ENCODE data around the gene CORO2A.

Gene CORO2A

GRCh38 chr9:98168941-98169488 is 23.4 kb downstream of the CORO2A start:
- DNase-seq (ENCODE audit: low read depth, low spot score), result no peak
- no peak overlapping the region for H3K4me3 ChIP-seq (ENCODE audit: low read depth, low read length)
- ChIA-PET POLR2A (no interaction called here), CTCF (interaction anchor here (1.3 kb wide), 1 partner anchor 9 kb away, joined by 3 read pairs; no protein-coding TSS in a partner anchor)
- TF ChIP-seq CTCF (IDR thresholded peaks at IDR 0.05; ENCODE audit: insufficient read depth, low read length, missing control alignments), result no peak

- ChIA-PET CTCF (interaction anchor here (0.9 to 1.3 kb wide), 2 partner anchors 10 to 13 kb away, joined by 3 to 4 read pairs; no protein-coding TSS in a partner anchor), POLR2A (no interaction called here)
- TF ChIP-seq CTCF (IDR thresholded peaks at IDR 0.05; ENCODE audit: insufficient read depth, low read length, missing control alignments), result no peak
- H3K4me3 ChIP-seq (ENCODE audit: low read depth, low read length), result no peak overlapping the region
- DNase-seq (ENCODE audit: low read depth, low spot score), result no peak
These were observed 24.2 kb downstream of the CORO2A start for GRCh38 chr9:98168153-98168780.

- no peak for TF ChIP-seq CTCF (IDR thresholded peaks at IDR 0.05; ENCODE audit: insufficient read depth, low read length, missing control alignments)
- CTCF ChIA-PET, result interaction anchor here (0.7 kb wide), 1 partner anchor 36 kb away, joined by 3 read pairs; no protein-coding TSS in a partner anchor
- H3K4me3 ChIP-seq (ENCODE audit: low read depth, low read length), result no peak overlapping the region
- POLR2A ChIA-PET, result interaction anchor here (0.6 kb wide), 1 partner anchor 53 kb away, joined by 3 read pairs; no protein-coding TSS in a partner anchor
- DNase-seq (ENCODE audit: low read depth, low spot score), result no peak
These were observed 27.5 kb downstream of the CORO2A start for GRCh38 chr9:98164912-98165311.

GRCh38 chr9:98162613-98163012 is 29.8 kb downstream of the CORO2A start:
- CTCF ChIA-PET, result no interaction called here
- POLR2A ChIA-PET, result no interaction called here
- TF ChIP-seq CTCF (IDR thresholded peaks at IDR 0.05; ENCODE audit: insufficient read depth, low read length, missing control alignments), result no peak
- DNase-seq (ENCODE audit: low read depth, low spot score), result no peak
- no peak overlapping the region for H3K4me3 ChIP-seq (ENCODE audit: low read depth, low read length)

- no peak for TF ChIP-seq CTCF (IDR thresholded peaks at IDR 0.05; ENCODE audit: insufficient read depth, low read length, missing control alignments)
- CTCF ChIA-PET, result no interaction called here
- no peak for DNase-seq (ENCODE audit: low read depth, low spot score)
- POLR2A ChIA-PET, result no interaction called here
- no peak overlapping the region for H3K4me3 ChIP-seq (ENCODE audit: low read depth, low read length)
These were observed 30.6 kb downstream of the CORO2A start for GRCh38 chr9:98161851-98162250.

- no peak for TF ChIP-seq CTCF (IDR thresholded peaks at IDR 0.05; ENCODE audit: insufficient read depth, low read length, missing control alignments)
- CTCF ChIA-PET, result no interaction called here
- POLR2A ChIA-PET, result no interaction called here
- H3K4me3 ChIP-seq (ENCODE audit: low read depth, low read length), result no peak overlapping the region
- no peak for DNase-seq (ENCODE audit: low read depth, low spot score)
These were observed 32.6 kb downstream of the CORO2A start for GRCh38 chr9:98159790-98160189.
